Stimulated activated CD8-positive, alpha-beta memory T cell treated with anti-CD3 and anti-CD28 coated beads, Interleukin-15, amount 100 ng/mL, for 24 hours (primary cell): ENCODE data around the gene RNASE8.
"Not testable (repeated sequence)": the region's sequence is repeated elsewhere in the genome, so short reads cannot be mapped to it uniquely, and the experiment has no call there.

Source experiments
- DNase-seq: peaks from one replicate; pipeline ENCODE4 v3.0.0-alpha.2; 2020; ENCODE audit warnings: low read depth

Gene RNASE8

GRCh38 chr14:21030531-21030930 lies 27.1 kb upstream of the RNASE8 start:
- no peak for DNase-seq

GRCh38 chr14:21032326-21033132 lies 25.1 kb upstream of the RNASE8 start:
- no peak for DNase-seq

GRCh38 chr14:21033133-21033698 lies 24.4 kb upstream of the RNASE8 start:
- no peak for DNase-seq

GRCh38 chr14:21034707-21035106 lies 22.9 kb upstream of the RNASE8 start, which contains the start of gene RNASE13:
TSS of gene RNASE13 (minus strand) at chr14:21034807. CDS start at chr14:21034288, 519 bp downstream.
- DNase-seq: no peak

DNA sequence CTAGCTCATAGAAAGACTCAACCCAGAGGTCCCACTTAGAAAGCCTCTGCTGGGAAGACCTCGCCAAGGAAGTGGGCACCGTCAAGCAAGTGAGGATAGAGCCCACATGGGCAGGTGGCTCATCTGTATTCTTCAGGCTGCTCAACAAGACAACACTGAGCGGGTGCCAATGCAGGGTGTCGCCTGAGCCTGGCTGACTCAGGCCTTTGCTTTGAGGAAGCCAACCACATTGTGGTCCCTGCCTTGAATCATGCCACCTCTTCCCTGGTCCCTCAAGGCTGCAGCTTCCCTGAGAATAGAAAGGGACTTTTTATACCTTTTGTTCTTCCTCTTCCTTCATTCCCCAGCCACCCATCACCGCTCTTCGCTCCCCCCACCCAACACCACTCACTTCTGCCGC lies 20.9 kb upstream of the RNASE8 start:
- no peak for DNase-seq

DNA sequence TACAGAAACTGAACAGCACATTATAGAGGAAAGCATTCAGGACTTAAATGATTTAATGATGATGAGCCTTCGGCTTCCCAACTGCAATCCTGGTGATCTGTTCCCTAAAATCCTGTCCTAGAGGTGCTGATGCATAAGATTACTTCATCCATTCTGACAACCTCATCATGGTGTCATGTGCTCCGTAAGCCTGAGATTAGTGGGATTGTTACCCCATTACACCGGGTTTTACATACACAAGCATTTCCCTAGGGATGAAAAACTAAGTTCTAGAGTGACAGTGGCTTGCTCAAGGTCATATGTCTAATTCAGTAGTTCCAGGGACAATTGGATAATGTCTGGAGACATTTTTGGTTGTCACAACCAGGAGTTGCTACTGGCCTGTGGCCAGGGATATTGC lies 20.5 kb upstream of the RNASE8 start:
- DNase-seq: no peak

- no peak for DNase-seq
These were observed 18.9 kb upstream of the RNASE8 start for GRCh38 chr14:21038441-21039422.

GRCh38 chr14:21039585-21040369 lies 17.8 kb upstream of the RNASE8 start:
- DNase-seq: no peak

- DNase-seq: no peak
These were observed 17.2 kb upstream of the RNASE8 start for GRCh38 chr14:21040370-21040925.

DNA sequence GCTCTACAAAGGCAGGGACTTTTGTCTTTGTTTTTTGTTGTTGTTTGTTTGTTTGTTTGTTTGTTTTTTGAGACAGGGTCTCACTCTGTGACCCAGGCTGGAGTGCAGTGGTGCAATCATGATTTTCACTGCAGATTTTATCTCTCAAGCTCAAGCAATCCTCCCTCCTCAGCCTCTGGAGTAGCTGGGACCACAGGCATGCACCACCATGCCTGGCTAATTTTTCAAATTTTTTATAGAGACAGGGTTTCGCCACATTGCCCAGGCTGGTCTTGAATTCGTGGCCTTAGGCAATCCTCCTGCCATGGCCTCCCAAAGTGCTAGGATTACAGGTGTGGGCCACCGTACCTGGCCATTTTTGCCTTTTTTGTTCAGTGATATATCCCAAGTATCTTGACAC lies 16.7 kb upstream of the RNASE8 start:
- not testable (repeated sequence) for DNase-seq

DNA sequence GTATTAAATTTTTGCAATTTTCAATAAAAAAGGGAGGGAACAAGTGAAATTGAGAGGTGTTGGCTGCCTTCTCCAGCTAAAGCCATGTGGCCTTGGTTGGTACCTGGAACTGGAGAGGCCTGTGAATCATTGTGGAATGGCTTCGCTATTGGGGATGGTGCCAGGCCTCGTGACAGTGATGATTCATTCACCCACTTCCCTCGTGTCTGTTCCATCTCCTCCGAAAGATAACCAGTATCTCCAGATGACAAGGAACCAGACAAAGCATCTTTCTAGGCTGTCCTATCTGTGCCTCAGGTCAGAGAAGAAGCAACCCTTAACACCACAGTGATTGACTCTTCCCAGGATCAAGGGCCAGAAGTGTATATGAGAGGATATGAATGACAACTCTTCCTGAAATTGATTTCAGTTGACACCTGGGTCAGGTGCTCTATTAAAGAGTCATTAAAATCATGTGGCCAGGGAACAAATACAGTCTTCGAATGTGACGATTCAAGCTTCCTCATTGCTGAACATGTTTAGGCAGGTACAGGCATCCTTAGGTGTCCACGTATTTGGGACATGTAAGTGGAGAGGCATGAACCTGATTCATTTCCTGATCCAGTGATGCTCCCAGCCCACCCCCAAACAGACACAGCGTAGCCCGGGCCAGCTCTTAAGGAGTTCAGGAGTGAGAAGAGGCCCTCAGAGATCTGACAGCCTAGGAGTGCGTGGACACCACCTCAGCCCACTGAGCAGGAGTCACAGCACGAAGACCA lies 15.8 kb upstream of the RNASE8 start, which contains the start of gene RNASE7:
Gene RNASE7, plus strand, starts transcription at position 687 of the 758 bp plus-strand sequence. CDS start 631 bp downstream, outside the sequence.
- DNase-seq: no peak

DNA sequence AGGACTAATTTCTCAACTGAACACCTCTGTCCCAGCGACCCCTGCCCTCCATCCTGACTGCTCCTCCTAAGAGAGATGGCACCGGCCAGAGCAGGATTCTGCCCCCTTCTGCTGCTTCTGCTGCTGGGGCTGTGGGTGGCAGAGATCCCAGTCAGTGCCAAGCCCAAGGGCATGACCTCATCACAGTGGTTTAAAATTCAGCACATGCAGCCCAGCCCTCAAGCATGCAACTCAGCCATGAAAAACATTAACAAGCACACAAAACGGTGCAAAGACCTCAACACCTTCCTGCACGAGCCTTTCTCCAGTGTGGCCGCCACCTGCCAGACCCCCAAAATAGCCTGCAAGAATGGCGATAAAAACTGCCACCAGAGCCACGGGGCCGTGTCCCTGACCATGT lies 14.7 kb upstream of the RNASE8 start:
- no peak for DNase-seq

- no peak for DNase-seq
These were observed 14.1 kb upstream of the RNASE8 start for GRCh38 chr14:21043387-21043973.

- no peak for DNase-seq
These were observed 13.5 kb upstream of the RNASE8 start for GRCh38 chr14:21043974-21044618.

GRCh38 chr14:21047378-21047781 lies 10.2 kb upstream of the RNASE8 start:
- no peak for DNase-seq

DNA sequence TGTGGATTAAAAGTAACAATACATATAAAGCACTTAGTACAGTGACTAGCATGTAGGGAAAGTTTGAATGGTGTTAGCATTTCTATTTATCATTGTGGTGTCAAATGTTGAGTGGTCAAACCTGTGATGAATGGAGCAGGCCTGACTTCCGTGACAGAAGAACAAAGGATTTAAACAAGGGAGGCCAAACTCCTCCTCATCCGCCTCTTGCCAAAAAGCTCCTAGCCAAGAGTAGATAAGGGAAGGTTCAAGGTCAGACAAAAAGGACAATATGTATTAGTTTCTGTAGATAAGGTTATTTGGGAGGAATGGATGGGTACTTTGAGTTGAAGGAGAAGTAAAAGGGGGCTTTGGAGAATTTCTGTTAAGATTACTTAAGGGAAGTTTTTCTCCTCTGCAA lies 9.0 kb upstream of the RNASE8 start:
- no peak for DNase-seq

- no peak for DNase-seq
These were observed 8.3 kb upstream of the RNASE8 start for GRCh38 chr14:21049271-21049673.

GRCh38 chr14:21050597-21050996 lies 7.0 kb upstream of the RNASE8 start:
- DNase-seq: no peak
